Spleen (tissue), 11 donors: Measurements from ENCODE around the gene TMEM163. TPM values are rescaled to one million over a fixed set of nuclear protein-coding genes. Genes with fewer than 3 reads are reported as not detected.

ENCODE experiments used
- DNase-seq: peaks from one replicate; pipeline ENCODE4 v3.0.0-alpha.2; 2020
- H3K27ac ChIP-seq, 8 donors: fragments of 200-600 bp; sonication (generic) in 7 of 8; 1 replicate in 4 of 8; 2 replicates in 4 of 8; pipeline versions ENCODE4 v1.5.0 to v1.8.0; 2016 to 2021; ENCODE audit warnings: inconsistent platforms in 4 of 8, mild to moderate bottlenecking in 4 of 8, moderate library complexity in 1 of 8
- H3K27me3 ChIP-seq, 7 donors: fragments of 200-600 bp; sonication (generic) in 6 of 7; replicated peaks in 1 of 7; 1 replicate in 4 of 7; 2 replicates in 3 of 7; pipeline versions ENCODE4 v1.5.0 to v1.8.0; 2016 to 2021; ENCODE audit warnings: inconsistent platforms in 3 of 7, mild to moderate bottlenecking in 1 of 7
- H3K36me3 ChIP-seq, 6 donors: fragments of 200-600 bp; sonication (generic) in 5 of 6; 1 replicate in 4 of 6; 2 replicates in 2 of 6; pipeline versions ENCODE4 v1.5.0 to v1.8.0; 2016 to 2021; ENCODE audit warnings: inconsistent platforms in 2 of 6
- H3K4me1 ChIP-seq, 6 donors: fragments of 200-600 bp; sonication (generic) in 5 of 6; 1 replicate in 3 of 6; 2 replicates in 3 of 6; pipeline versions ENCODE4 v1.5.0 to v1.8.0; 2016 to 2021; ENCODE audit warnings: inconsistent platforms in 3 of 6
- H3K4me3 ChIP-seq, 8 donors: fragments of 200-600 bp; sonication (generic) in 7 of 8; 1 replicate in 4 of 8; 2 replicates in 4 of 8; pipeline versions ENCODE4 v1.5.0 to v1.8.0; 2016 to 2021; ENCODE audit warnings: inconsistent platforms in 4 of 8, mild to moderate bottlenecking in 4 of 8, moderate library complexity in 2 of 8
- H3K9me3 ChIP-seq, 8 donors: fragments of 200-600 bp; sonication (generic) in 7 of 8; 1 replicate in 4 of 8; 2 replicates in 4 of 8; pipeline versions ENCODE4 v1.5.0 to v1.8.0; 2016 to 2021; ENCODE audit warnings: inconsistent platforms in 4 of 8
- POLR2A ChIP-seq, 3 donors: fragments of 450-650 bp; IDR thresholded peaks; one replicate each; pipeline ENCODE4 v1.5.1; 2017; ENCODE audit warnings: antibody characterized with exemption in 3 of 3, mild to moderate bottlenecking in 1 of 3
- POLR2AphosphoS5 ChIP-seq, 3 donors: sonication (generic); formaldehyde crosslinking; IDR thresholded peaks; one replicate each; pipeline ENCODE4 v1.5.1; 2017; ENCODE audit warnings: antibody characterized with exemption in 3 of 3
- WGBS, 5 donors: extraction: QIAGEN DNeasy Blood & Tissue Kit in 3 of 5; methylation state at CpG; one replicate each; pipeline versions ENCODE4 v1.1.5 to v1.1.7; 2013 to 2018; 5-methylcytosine and 5-hydroxymethylcytosine counted together
- intact Hi-C: fragments of 100-400 bp; cut with DNase I; formaldehyde crosslinking; loops from one replicate; pipeline ENCODE4 v1.15.0; 2023; ENCODE audit warnings: low total_unique reads
- polyA plus RNA-seq, 3 donors: library from polyadenylated mRNA; stranded (reverse); fragments of 200-250 nt; gene quantifications; one replicate each; pipeline ENCODE4 v1.2.1, GENCODE V29; 2013
- total RNA-seq, 7 donors: library from RNA; depleted of rRNA in 3 of 7; stranded (reverse); fragments of >200 nt in 3 of 7; fragmentation: NEBNext Ultra II Directional in 4 of 7; extraction: Animal tissue kit (Norgen Biotek cat#: 25700) in 4 of 7; gene quantifications; one replicate each; pipeline versions ENCODE4 v1.1.0 to v1.2.1, GENCODE V29; 2016 to 2021
- TF ChIP-seq, protein P1 (sequence below), 11 experiments: fragments of 200-600 bp in 7 of 11; fragments of 450-650 bp in 4 of 11; sonication (generic) in 4 of 11; IDR thresholded peaks in 8 of 11; conservative IDR thresholded peaks in 3 of 11; 1 replicate in 7 of 11; 2 replicates in 4 of 11; pipeline versions ENCODE4 v1.4.0 to v1.8.0; 2016 to 2021; ENCODE audit warnings: antibody characterized with exemption in 11 of 11, inconsistent platforms in 4 of 11, mild to moderate bottlenecking in 1 of 11
- donor health status: healthy with polysubstance abuse.
- donor health status: DM: no; HTN: no; CAD: no; lungs with moderate emphysema.
- donor health status: DM: no; HTN: no; CAD: no.
- donor health status: Bipolar disorder and iron deficiency.
- donor health status: healthy.
- donor health status: DM: no; HTN: no; CAD: no.
- donor health status: DM: yes; HTN: yes; CAD: no.

Gene TMEM163
- total and polyA plus RNA-seq, 10 donors: 2.4 to 12.5 (median 3.7) TPM

DNA sequence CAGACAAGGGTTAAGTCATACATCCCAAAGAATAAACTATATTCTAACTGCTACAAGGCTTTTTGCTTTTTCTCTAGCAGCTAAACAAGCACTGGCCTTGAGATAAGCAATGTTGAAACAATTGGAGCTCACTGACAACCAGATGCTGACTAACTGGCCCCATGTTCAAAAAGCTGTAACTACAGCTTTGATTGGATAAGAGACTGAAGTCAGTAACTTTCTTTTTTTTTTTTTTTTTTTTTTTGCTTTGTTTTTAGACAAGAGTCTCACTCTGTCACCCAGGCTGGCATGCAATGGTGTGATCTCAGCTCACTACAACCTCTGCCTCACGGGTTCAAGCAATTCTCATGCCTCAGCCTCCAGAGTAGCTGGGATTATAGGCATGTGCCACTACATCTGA is 45.4 kb upstream of the TMEM163 start:
- H3K27me3 ChIP-seq: peaks cover 0 to 12% (median 0%) of the 10 kb centered on the region in 7 donors
- H3K4me3 ChIP-seq: no peak overlapping the region
- intact Hi-C loops: no loop called here
- no peak for DNase-seq
- peaks cover 0 to 5% (median 0%) of the 10 kb centered on the region in 8 donors for H3K9me3 ChIP-seq
- TF ChIP-seq, protein P1, sequence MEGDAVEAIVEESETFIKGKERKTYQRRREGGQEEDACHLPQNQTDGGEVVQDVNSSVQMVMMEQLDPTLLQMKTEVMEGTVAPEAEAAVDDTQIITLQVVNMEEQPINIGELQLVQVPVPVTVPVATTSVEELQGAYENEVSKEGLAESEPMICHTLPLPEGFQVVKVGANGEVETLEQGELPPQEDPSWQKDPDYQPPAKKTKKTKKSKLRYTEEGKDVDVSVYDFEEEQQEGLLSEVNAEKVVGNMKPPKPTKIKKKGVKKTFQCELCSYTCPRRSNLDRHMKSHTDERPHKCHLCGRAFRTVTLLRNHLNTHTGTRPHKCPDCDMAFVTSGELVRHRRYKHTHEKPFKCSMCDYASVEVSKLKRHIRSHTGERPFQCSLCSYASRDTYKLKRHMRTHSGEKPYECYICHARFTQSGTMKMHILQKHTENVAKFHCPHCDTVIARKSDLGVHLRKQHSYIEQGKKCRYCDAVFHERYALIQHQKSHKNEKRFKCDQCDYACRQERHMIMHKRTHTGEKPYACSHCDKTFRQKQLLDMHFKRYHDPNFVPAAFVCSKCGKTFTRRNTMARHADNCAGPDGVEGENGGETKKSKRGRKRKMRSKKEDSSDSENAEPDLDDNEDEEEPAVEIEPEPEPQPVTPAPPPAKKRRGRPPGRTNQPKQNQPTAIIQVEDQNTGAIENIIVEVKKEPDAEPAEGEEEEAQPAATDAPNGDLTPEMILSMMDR (IDR thresholded peaks at IDR 0.05 in 8 of 11, conservative IDR thresholded peaks at IDR 0.05 in 3 of 11): no peak
- TF ChIP-seq POLR2A (IDR thresholded peaks at IDR 0.05) (no peak), POLR2AphosphoS5 (IDR thresholded peaks at IDR 0.05) (no peak)
- 80 to 92% (median 89%) methylated on average over 1 of the region's 1 CpG for WGBS, 5 donors
- no peak overlapping the region for H3K27ac ChIP-seq
- H3K36me3 ChIP-seq: no peaks in the 10 kb centered on the region
- H3K4me1 ChIP-seq: peaks cover 0 to under 1% (median 0%) of the 10 kb centered on the region in 6 donors

DNA sequence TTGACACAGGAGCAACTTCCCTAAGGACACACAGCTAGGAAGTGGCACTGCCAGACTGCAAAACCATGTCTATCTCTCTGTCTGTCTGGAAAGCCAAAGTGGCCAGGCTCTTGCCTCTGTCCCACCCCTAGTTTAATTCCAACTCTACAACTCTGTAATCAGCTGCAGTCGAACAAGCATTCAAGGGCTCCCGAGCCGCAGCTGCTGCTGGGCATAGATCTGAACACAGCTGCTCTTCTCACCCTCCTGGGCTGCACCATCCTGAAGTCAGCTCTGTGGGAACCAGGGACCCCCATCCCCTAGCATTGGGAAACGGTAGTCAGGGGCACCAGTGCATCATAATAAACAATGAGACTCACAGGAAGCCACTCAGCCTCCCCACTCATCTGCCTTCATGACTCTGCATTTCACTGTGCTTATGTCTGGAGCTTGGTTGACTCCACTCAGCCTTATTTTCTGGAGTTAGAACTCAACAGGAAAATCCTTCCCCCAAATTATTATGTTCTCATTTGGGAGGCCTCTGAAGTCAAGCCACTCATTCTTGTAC is 44.4 kb upstream of the TMEM163 start:
- intact Hi-C loops: no loop called here
- TF ChIP-seq POLR2A (IDR thresholded peaks at IDR 0.05) (no peak), POLR2AphosphoS5 (IDR thresholded peaks at IDR 0.05) (no peak)
- TF ChIP-seq, protein P1 (IDR thresholded peaks at IDR 0.05 in 8 of 11, conservative IDR thresholded peaks at IDR 0.05 in 3 of 11): no peak
- DNase-seq: no peak
- no peak overlapping the region for H3K27ac ChIP-seq
- peaks cover 0 to 12% (median 0%) of the 10 kb centered on the region in 7 donors for H3K27me3 ChIP-seq
- peaks cover 0 to under 1% (median 0%) of the 10 kb centered on the region in 8 donors for H3K9me3 ChIP-seq
- H3K36me3 ChIP-seq: no peaks in the 10 kb centered on the region
- no peak overlapping the region for H3K4me3 ChIP-seq
- H3K4me1 ChIP-seq: peaks cover 0 to 9% (median 4%) of the 10 kb centered on the region in 6 donors
- 68 to 85% (median 71%) methylated on average over 4 of the region's 4 CpGs for WGBS, 5 donors

DNA sequence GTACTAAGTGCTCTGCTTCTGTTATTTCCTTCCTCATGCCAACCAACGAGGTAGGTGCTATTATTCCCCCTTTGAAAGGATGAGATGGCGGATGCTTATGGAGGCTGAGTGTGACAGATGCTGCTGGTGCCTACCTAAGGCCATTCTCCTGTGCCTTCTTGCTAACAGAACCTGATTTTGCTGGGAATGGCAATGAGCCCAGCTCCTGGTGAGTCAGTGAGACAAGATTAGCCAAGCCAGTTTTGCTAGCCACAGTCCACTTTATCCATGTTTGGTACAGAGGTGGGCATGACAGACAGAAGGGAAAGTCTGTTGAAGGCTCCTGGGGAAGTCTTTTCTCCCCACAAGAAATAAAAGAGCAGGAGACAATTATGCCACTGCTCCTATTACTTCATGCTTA is 43.7 kb upstream of the TMEM163 start:
- Histone ChIP-seq H3K9me3 (no peaks in the 10 kb centered on the region), H3K27me3 (peaks cover 0 to 12% (median 0%) of the 10 kb centered on the region in 7 donors), H3K36me3 (no peaks in the 10 kb centered on the region), H3K27ac (no peak overlapping the region), H3K4me1 (peaks cover 0 to 16% (median 5%) of the 10 kb centered on the region in 6 donors), H3K4me3 (no peak overlapping the region)
- intact Hi-C loops: no loop called here
- TF ChIP-seq POLR2AphosphoS5 (IDR thresholded peaks at IDR 0.05) (no peak), POLR2A (IDR thresholded peaks at IDR 0.05) (no peak)
- TF ChIP-seq, protein P1 (IDR thresholded peaks at IDR 0.05 in 8 of 11, conservative IDR thresholded peaks at IDR 0.05 in 3 of 11): no peak
- WGBS, 5 donors: 54 to 66% (median 61%) methylated on average over 2 of the region's 2 CpGs
- DNase-seq: no peak

DNA sequence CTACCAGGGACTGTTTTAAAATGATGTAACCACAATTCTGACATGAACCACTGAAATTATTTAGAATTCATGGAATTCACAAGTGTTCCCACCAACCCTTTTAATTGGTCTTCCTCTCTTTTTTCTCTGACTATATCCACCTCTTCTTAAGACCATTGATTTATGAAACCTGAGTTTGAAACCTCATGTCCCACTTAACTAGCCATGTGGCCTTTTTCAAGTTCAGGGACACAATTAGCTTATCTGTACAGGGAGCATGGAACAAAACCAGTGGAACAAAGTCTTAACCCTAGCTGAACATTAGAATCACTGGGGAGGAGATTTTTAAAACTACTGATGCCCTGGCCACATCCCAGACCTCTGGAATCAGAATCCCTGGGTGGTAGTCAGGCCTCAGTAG is 41.6 kb upstream of the TMEM163 start:
- Histone ChIP-seq H3K27ac (no peak overlapping the region), H3K4me1 (peaks cover 0 to 16% (median 5%) of the 10 kb centered on the region in 6 donors), H3K4me3 (no peak overlapping the region), H3K27me3 (peaks cover 0 to 12% (median 0%) of the 10 kb centered on the region in 7 donors), H3K36me3 (no peaks in the 10 kb centered on the region), H3K9me3 (no peaks in the 10 kb centered on the region)
- no peak for DNase-seq
- intact Hi-C loops: no loop called here
- TF ChIP-seq, protein P1 (IDR thresholded peaks at IDR 0.05 in 8 of 11, conservative IDR thresholded peaks at IDR 0.05 in 3 of 11): no peak
- TF ChIP-seq POLR2A (IDR thresholded peaks at IDR 0.05): no peak
